Measurements from ENCODE around the gene ADAMTS1.

The ADAMTS1 gene

GRCh38 chr21:26811482-26811881 lies 33.7 kb downstream of the ADAMTS1 start:
- DNase-seq, result no peak

- DNase-seq, result no peak
Measured at GRCh38 chr21:26810676-26811415, 34.4 kb downstream of the ADAMTS1 start.

- no peak for DNase-seq
Measured at GRCh38 chr21:26810266-26810665, 34.9 kb downstream of the ADAMTS1 start.

GRCh38 chr21:26809745-26810144 lies 35.5 kb downstream of the ADAMTS1 start:
- DNase-seq, result no peak

GRCh38 chr21:26806801-26807295 lies 38.4 kb downstream of the ADAMTS1 start:
- DNase-seq, result no peak

GRCh38 chr21:26804895-26805609 lies 40.2 kb downstream of the ADAMTS1 start:
- DNase-seq, result no peak

GRCh38 chr21:26801498-26801897 lies 43.7 kb downstream of the ADAMTS1 start:
- DNase-seq, result no peak

- no peak for DNase-seq
Measured at GRCh38 chr21:26800970-26801431, 44.2 kb downstream of the ADAMTS1 start.

GRCh38 chr21:26800455-26800854 lies 44.8 kb downstream of the ADAMTS1 start:
- no peak for DNase-seq

- DNase-seq, result no peak
Measured at GRCh38 chr21:26800001-26800400, 45.2 kb downstream of the ADAMTS1 start.

GRCh38 chr21:26798856-26799751 lies 46.1 kb downstream of the ADAMTS1 start:
- peak in 2 of 3 experiments; percentile 53 to 89 for DNase-seq

GRCh38 chr21:26797878-26798456 lies 47.2 kb downstream of the ADAMTS1 start:
- DNase-seq, result no peak

GRCh38 chr21:26795866-26796329 lies 49.3 kb downstream of the ADAMTS1 start:
- peak in 2 of 3 experiments; percentile 76 to 93 for DNase-seq

GRCh38 chr21:26795412-26795805 lies 49.8 kb downstream of the ADAMTS1 start:
- DNase-seq, result no peak

GRCh38 chr21:26794597-26795411 lies 50.4 kb downstream of the ADAMTS1 start:
- no peak for DNase-seq

- DNase-seq, result no peak
Measured at GRCh38 chr21:26790296-26790695, 54.9 kb downstream of the ADAMTS1 start.

GRCh38 chr21:26788790-26789189 lies 56.4 kb downstream of the ADAMTS1 start:
- no peak for DNase-seq
